HG02870 (cell line): ENCODE measurements around the gene SLC27A5.
"Not testable (repeated sequence)": the region's sequence is repeated elsewhere in the genome, so short reads cannot be mapped to it uniquely, and the experiment has no call there.

Experiments used
- ATAC-seq: cut with Tn5 transposase; IDR thresholded peaks from one replicate; pipeline ENCODE4 v1.9.1; 2021; ENCODE audit warnings: mild to moderate bottlenecking, moderate library complexity; ENCODE audit not compliant: unreplicated experiment

The SLC27A5 gene

GRCh38 chr19:58529405-58529804 lies 17.6 kb upstream of the SLC27A5 start:
- ATAC-seq: no peak

- no peak for ATAC-seq
These were observed 10.9 kb upstream of the SLC27A5 start for GRCh38 chr19:58522709-58523108.

GRCh38 chr19:58521651-58522050 lies 9.9 kb upstream of the SLC27A5 start:
- no peak for ATAC-seq

GRCh38 chr19:58520257-58520599 lies 8.4 kb upstream of the SLC27A5 start:
- no peak for ATAC-seq

- ATAC-seq: peak; percentile 78
These were observed 7.8 kb upstream of the SLC27A5 start, which contains the start of gene ZBTB45 for GRCh38 chr19:58519355-58520256. Gene ZBTB45 (minus strand): TSS chr19:58519810. CDS start chr19:58517673, 2,137 bp downstream.

- ATAC-seq: no peak
These were observed 7.2 kb upstream of the SLC27A5 start for GRCh38 chr19:58519087-58519354.

- no peak for ATAC-seq
These were observed 6.7 kb upstream of the SLC27A5 start for GRCh38 chr19:58518256-58519086.

- ATAC-seq: no peak
These were observed 5.4 kb upstream of the SLC27A5 start for GRCh38 chr19:58516964-58517833.

- ATAC-seq: no peak
These were observed 4.5 kb upstream of the SLC27A5 start for GRCh38 chr19:58516246-58516836.

GRCh38 chr19:58515259-58515658 lies 3.5 kb upstream of the SLC27A5 start:
- ATAC-seq: no peak

- ATAC-seq: no peak
These were observed 2.8 kb upstream of the SLC27A5 start for GRCh38 chr19:58514564-58515022.

- peak; percentile 65 for ATAC-seq
These were observed 2.1 kb upstream of the SLC27A5 start for GRCh38 chr19:58513694-58514563.

GRCh38 chr19:58513213-58513693 lies 1.5 kb upstream of the SLC27A5 start:
- ATAC-seq: no peak

- no peak for ATAC-seq
These were observed 1.5 kb downstream of the SLC27A5 start for GRCh38 chr19:58510084-58510862.

GRCh38 chr19:58509731-58510083 lies 2.1 kb downstream of the SLC27A5 start:
- ATAC-seq: no peak

- ATAC-seq: not testable (repeated sequence)
These were observed 4.1 kb downstream of the SLC27A5 start for GRCh38 chr19:58507602-58508223.

GRCh38 chr19:58500242-58500641 lies 11.6 kb downstream of the SLC27A5 start:
- ATAC-seq: no peak
